Measurements from ENCODE around the gene SLC16A3.
"Not testable (repeated sequence)": the region's sequence is repeated elsewhere in the genome, so short reads cannot be mapped to it uniquely, and the experiment has no call there.

Gene SLC16A3

DNA sequence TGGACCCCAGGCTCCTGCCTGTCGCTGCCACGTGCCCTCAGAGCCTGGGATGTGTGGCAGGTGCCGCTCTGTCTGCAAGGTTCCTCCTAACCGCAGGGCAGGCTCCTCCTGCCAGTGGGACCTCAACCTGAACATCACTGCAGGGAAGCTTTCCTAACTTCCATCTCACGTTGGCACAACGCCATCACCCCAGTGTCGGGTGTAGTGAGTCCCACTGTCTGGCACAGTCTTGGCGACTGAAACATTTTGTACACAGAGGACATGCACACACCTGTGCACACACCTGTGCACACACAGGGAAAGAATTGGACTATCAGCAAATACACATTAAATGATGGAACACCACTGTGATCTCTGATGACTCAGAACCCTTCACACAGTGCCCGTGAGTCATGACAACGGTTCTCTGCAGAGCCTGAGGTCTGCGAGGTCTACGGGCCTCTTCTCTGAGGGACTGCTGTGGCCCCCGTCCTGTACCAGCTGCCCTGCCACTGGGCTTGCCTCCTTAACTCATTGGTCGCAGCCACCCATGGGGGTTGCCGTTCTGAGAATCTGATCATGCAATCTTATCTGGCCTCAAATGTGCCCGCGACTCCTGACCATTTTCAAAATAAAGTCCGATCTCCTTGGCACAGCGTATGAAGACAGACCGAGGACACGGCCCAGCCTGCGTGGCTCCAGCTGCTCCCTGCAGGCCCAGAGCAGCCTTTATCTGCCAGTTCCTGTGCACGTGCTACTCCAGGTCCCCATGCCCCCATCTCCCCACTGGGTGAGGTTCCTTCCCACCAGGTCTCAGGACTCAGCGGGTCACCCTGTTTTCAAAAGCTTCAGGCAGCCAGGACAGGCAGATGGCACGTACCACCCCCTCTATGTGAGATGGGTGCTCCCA, 23.8 kb upstream of the SLC16A3 start:
- DNase-seq (ENCODE audit: low spot score) = no peak

DNA sequence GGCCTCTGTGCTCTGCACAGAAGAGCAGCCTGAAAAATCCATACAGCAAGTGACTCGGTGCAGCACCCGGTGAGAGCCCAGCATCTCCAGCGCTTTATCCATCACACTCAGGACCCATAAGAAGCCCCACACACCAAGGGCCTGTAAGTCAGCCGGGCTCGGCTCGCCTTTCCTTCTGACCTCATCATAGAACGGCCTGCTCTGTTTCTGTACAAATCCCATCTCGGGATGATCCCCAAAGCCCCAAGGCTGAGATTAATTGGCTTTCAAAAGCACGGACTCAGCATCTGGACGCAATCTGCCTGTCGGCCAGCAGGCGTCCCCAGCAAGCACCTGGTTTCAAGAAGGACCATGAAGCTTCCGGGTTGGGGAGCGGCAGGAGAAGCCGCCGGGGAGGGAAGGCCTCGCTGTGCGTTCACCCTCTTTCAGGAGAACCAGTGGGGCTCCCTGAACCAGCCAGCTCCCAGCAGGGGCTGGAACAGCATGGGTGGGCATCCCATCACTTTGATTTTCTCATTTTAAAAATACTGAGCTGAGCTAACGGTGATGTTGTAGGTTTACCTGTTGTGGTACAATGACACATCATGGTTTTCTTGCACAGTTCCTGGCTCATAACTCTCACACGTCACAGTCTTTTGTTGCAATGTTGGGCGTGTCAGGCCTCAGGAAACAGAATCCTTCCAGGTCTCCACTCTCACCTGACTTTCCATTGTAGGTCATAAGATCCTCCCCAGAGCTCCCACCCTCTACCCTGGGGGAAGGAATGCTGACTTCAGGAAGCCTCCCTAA, 22.9 kb upstream of the SLC16A3 start:
- DNase-seq (ENCODE audit: low spot score) = peak; percentile 82

DNA sequence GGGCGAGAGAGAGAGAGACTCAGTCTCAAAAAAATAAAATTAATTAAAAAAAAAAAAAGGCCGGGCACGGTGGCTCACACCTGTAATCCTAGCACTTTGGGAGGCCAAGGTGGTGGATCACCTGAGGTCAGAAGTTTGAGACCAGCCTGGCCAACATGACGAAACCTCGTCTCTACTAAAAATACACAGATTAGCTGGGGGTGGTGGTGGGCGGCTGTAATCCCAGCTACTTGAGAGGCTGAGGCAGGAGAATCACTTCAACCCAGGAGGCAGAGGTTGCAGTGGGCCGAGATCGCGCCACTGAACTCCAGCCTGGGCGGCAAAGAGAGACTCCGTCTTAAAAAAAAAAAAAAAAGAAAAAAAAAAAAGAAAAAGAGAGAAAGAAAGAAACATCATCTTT, 18.2 kb upstream of the SLC16A3 start:
- DNase-seq (ENCODE audit: low spot score) = not testable (repeated sequence)

- peak; percentile 55 for DNase-seq (ENCODE audit: low spot score)
Observed at GRCh38 chr17:82212331-82213250, 16.3 kb upstream of the SLC16A3 start, which contains the start of gene CCDC57. TSS of gene CCDC57 (minus strand) at chr17:82212842. CDS start at chr17:82201944, 10,898 bp downstream.

- peak; percentile 52 for DNase-seq (ENCODE audit: low spot score)
Observed at GRCh38 chr17:82213251-82214011, 15.4 kb upstream of the SLC16A3 start.

- DNase-seq (ENCODE audit: low spot score) = no peak
Observed at GRCh38 chr17:82214012-82214628, 14.7 kb upstream of the SLC16A3 start.

DNA sequence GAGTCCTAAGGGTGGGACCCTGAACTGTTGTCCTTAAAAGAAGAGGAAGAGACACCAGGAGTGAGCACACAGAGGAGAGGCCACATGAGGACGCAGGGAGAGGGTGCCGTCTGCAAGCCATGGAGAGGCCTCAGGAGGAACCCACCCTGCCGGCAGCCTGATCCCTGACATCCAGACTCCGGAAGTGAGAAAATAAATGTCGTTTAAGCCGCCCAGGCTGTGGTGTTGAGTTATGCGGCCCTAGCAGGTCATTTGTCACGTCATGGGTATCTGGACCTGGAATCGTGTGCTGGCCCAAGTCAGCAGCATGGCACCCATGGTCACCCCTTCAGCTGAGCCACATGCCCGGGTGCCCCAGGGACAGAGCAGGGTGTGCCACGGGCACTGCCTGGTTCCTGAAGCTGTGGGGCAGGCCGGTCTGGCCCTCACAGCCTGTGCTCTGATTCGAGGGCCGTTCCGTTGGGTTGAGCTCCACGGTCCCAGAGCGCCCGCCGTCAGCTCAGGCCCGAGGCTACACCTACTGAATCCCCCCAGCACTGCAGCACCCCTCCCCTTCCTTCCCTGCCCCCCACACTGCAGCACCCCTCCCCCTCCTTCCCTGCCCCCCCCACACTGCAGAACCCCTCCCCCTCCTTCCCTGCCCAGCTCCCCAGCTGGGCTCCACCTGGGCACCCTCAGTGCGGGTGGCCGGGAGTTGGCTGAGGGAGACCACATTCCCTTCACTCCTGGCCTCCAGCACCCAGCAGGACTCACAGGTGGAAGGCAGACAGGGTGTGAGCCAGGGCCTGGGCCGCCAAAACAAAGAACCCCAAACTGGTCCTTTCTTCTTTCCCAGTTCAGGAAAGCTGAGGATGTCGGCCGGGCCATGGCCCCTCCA, 13.5 kb upstream of the SLC16A3 start:
- no peak for DNase-seq (ENCODE audit: low spot score)

GRCh38 chr17:82215972-82216300, 12.9 kb upstream of the SLC16A3 start:
- no peak for DNase-seq (ENCODE audit: low spot score)

- peak; percentile 47 for DNase-seq (ENCODE audit: low spot score)
Observed at GRCh38 chr17:82216301-82217119, 12.3 kb upstream of the SLC16A3 start.

DNA sequence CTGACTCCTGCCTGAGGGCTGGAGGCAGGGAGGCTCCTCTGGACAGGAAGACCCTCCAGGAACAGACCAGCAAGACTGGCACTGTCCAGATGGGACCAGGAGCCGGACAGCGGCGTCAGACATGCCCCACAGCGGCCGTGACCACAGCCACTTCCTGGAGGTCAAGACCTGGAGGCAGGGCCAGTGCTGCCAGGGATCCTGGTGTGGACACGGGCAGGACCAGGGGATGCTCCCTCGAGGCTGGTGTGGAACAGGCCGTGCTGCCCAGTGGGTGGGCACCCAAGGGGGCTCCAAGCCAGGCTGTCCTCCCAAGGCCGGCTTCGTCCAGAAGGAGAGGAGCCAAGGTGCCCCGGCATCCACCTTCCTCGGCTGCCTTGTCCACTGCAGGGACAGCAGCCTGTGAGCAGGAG, 11.7 kb upstream of the SLC16A3 start:
- no peak for DNase-seq (ENCODE audit: low spot score)

DNA sequence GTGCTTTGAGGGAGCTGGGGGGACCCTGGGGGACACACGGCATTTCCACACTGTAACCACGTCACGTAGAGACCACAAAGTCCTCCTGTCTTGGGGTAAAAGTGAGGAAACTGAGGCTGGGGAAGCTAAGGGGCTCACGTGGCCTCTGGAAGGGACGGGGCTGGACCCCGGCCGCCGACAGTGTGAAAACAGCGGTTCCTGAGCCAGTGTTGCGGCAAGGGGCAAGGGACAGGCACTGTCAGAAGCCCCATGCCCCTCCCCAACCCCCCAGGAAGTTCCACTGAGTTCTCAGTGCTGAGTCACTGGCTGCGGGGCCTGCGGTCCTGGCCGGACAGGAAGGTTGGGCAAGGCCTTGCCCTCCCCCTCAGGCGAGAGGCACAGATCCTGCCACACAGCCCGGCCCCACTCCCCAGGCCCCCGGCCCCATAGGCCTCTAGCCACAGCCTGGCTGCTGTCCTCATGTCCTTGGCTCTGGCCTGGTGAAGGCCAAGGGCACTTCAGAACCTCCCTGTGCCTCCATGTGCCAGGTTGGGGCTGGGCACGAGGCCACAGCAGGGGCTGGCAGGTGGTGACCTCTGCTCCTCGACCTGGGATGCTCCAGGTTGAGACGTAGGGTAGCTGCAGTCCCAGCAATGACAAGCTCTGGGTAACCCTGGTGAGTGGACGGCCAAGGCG, 11.2 kb upstream of the SLC16A3 start:
- DNase-seq (ENCODE audit: low spot score) = no peak

DNA sequence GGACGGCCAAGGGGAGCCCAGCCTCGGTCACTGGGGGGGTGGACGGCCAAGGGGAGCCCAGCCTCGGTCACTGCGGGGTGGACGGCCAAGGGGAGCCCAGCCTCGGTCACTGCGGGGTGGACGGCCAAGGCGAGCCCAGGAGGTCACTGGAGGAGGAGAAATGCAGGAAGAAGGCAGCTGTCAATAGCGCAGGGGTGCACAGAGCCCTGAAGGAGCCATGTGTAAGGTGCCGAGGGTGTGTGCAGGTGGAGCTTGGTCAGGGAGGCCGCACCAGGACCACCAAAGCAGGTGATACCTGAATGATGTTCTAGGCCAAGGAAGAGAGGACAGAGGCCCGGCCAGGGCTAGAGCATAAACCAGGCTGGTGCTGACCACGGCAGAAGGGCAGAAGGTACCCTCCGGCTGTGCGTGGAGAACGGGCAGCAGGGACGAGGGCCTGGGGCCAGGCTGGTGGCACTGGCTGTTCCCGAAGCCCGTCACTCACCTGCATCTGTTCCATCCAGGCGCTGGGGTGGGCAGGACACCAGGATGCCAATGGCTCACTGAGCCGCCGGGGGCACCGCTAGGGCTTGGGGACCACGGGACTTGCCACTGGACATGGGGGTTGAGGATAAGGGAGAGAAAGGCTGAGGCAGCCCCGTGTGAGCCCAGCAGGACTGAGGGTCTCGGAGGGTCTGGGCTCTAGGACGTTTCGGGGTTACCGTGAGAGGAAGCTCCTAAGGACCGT, 10.3 kb upstream of the SLC16A3 start:
- DNase-seq (ENCODE audit: low spot score) = no peak

GRCh38 chr17:82219083-82219482, 9.8 kb upstream of the SLC16A3 start:
- DNase-seq (ENCODE audit: low spot score) = no peak

GRCh38 chr17:82219753-82220709, 8.8 kb upstream of the SLC16A3 start:
- DNase-seq (ENCODE audit: low spot score) = no peak

DNA sequence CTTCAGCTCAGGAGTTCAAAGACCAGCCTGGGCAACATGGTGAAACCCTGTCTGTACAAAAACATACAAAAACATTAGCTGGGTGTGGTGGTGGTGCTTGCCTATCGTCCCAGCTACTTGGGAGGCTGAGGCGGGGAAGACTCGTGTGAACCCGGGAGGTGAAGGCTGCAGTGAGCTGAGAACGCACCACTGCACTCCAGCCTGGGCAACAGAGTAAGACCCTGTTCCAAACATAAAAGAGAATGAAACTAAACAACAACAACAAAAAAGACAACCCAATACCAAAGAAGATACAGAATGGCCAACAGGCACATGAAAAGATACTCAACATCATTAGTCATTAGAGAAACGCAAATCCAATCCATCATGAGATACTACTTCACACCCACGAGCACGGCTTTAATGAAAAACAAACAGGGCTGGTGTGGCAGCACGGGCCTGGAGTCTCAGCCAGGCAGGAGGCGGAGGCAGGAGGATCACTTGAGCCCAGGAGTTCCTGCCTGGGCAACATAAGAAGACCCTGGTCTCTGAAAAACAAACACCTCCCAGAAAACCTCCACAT, 7.4 kb upstream of the SLC16A3 start:
- no peak for DNase-seq (ENCODE audit: low spot score)

DNA sequence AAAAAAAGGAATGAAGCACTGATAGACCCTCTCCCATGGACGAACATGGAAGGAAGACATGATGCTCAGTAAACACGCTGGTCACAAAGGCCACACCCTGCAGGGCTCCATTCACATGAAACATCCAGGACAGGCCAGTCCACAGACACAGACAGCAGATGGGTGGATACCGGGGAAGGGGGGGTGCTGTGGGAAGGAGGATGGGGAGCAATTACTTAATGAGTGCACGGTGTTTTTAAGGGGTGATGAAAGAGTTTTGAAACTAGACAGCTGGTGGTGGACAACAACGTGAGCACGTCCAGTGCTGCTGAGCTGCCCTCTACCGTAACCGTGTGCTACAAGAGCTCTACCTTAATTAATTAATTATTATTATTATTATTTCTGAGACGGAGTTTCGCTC, 6.0 kb upstream of the SLC16A3 start:
- DNase-seq (ENCODE audit: low spot score) = no peak

Data from CD4-positive, alpha-beta T cell treated with Interleukin-15 for 4 hours (primary cell).